ENCODE measurements around the gene ZSWIM6.

ZSWIM6 gene

GRCh38 chr5:61417851-61418250 is 85.8 kb downstream of the ZSWIM6 start:
- no peak for TF ChIP-seq CTCF (IDR thresholded peaks at IDR 0.05)

- no peak for TF ChIP-seq CTCF (IDR thresholded peaks at IDR 0.05)
These were observed 87.0 kb downstream of the ZSWIM6 start for GRCh38 chr5:61419106-61419505.

- TF ChIP-seq CTCF (IDR thresholded peaks at IDR 0.05): no peak
These were observed 88.0 kb downstream of the ZSWIM6 start for GRCh38 chr5:61420016-61420415.

GRCh38 chr5:61423487-61424145 is 91.6 kb downstream of the ZSWIM6 start:
- TF ChIP-seq CTCF (IDR thresholded peaks at IDR 0.05): no peak

- TF ChIP-seq CTCF (IDR thresholded peaks at IDR 0.05): no peak
These were observed 93.9 kb downstream of the ZSWIM6 start for GRCh38 chr5:61425918-61426317.

- no peak for TF ChIP-seq CTCF (IDR thresholded peaks at IDR 0.05)
These were observed 97.8 kb downstream of the ZSWIM6 start for GRCh38 chr5:61429906-61430305.

GRCh38 chr5:61431923-61432620 is 100.0 kb downstream of the ZSWIM6 start:
- TF ChIP-seq CTCF (IDR thresholded peaks at IDR 0.05): no peak
